Endodermal cell (in vitro differentiated cells): Measurements from ENCODE around the gene TIMM13. TPM values are rescaled to one million over a fixed set of nuclear protein-coding genes. Genes with fewer than 3 reads are reported as not detected.

Source experiments
- DNase-seq: peaks from one replicate; pipeline ENCODE4 v3.0.0-alpha.2; 2017
- H3K27ac ChIP-seq: 2 replicates; pipeline ENCODE4 v1.5.1; 2013; ENCODE audit warnings: mild to moderate bottlenecking, low read depth, low read length, moderate library complexity
- H3K27me3 ChIP-seq: 2 replicates; pipeline ENCODE4 v1.6.1; 2013; ENCODE audit warnings: mild to moderate bottlenecking, low read length, moderate library complexity; ENCODE audit not compliant: insufficient read depth, control insufficient read depth, poor library complexity, severe bottlenecking
- H3K36me3 ChIP-seq: 2 replicates; pipeline ENCODE4 v1.7.0; 2013; ENCODE audit warnings: mild to moderate bottlenecking, low read length, moderate library complexity; ENCODE audit not compliant: control insufficient read depth, insufficient read depth
- H3K4me1 ChIP-seq: one replicate; pipeline ENCODE4 v1.7.0; 2013; ENCODE audit warnings: low read length; ENCODE audit not compliant: control insufficient read depth, insufficient read depth
- H3K4me3 ChIP-seq: 2 replicates; pipeline ENCODE4 v1.5.1; 2013; ENCODE audit warnings: mild to moderate bottlenecking, low read length, moderate library complexity
- H3K9ac ChIP-seq: 2 replicates; pipeline ENCODE4 v1.6.1; 2013; ENCODE audit warnings: mild to moderate bottlenecking, low read length, moderate library complexity; ENCODE audit not compliant: poor library complexity, severe bottlenecking; ENCODE audit errors: extremely low read depth
- H3K9me3 ChIP-seq: 2 replicates; pipeline ENCODE4 v1.6.1; 2013; ENCODE audit warnings: mild to moderate bottlenecking, low read length, moderate library complexity; ENCODE audit not compliant: control insufficient read depth
- H3K27ac Mint-ChIP-seq: 2 replicates; pipeline ENCODE4 v1.8.0; 2020; ENCODE audit warnings: mixed read lengths
- H3K27me3 Mint-ChIP-seq: 2 replicates; pipeline ENCODE4 v1.8.0; 2021; ENCODE audit warnings: mild to moderate bottlenecking, mixed read lengths; ENCODE audit not compliant: insufficient read depth
- H3K36me3 Mint-ChIP-seq: 2 replicates; pipeline ENCODE4 v1.8.0; 2020; ENCODE audit warnings: low read depth, mixed read lengths
- H3K4me1 Mint-ChIP-seq: 2 replicates; pipeline ENCODE4 v1.8.0; 2020; ENCODE audit warnings: mixed read lengths
- H3K4me3 Mint-ChIP-seq: 2 replicates; pipeline ENCODE4 v1.8.0; 2020; ENCODE audit warnings: mild to moderate bottlenecking, moderate library complexity, mixed read lengths
- H3K9me3 Mint-ChIP-seq: 2 replicates; pipeline ENCODE4 v1.8.0; 2020; ENCODE audit warnings: mild to moderate bottlenecking, mixed read lengths
- WGBS, 2 experiments: methylation state at CpG; one replicate each; pipeline versions ENCODE4 v1.1.5 to v1.1.7; 2013; ENCODE audit warnings: missing lambda C conversion rate in 2 of 2, mixed read lengths in 1 of 2; ENCODE audit not compliant: insufficient coverage in 1 of 2, insufficient read length in 1 of 2; 5-methylcytosine and 5-hydroxymethylcytosine counted together
- total RNA-seq, 2 donors: library from RNA; stranded (reverse); fragmentation: NEBNext Ultra II Directional in 1 of 2; extraction: Animal tissue kit (Norgen Biotek cat#: 25700) in 1 of 2; gene quantifications; 2 replicates in 1 of 2; 3 replicates in 1 of 2; pipeline ENCODE4 v1.2.1, GENCODE V29; 2021
- TF ChIP-seq, protein P1 (sequence below): fragments of 200-600 bp; sonication (generic); conservative IDR thresholded peaks from 2 replicates; pipeline ENCODE4 v1.5.0; 2021; ENCODE audit warnings: antibody characterized with exemption, mild to moderate bottlenecking

TIMM13 gene
- total RNA-seq, 2 donors from 2014 or later, result 149 to 175 TPM

DNA sequence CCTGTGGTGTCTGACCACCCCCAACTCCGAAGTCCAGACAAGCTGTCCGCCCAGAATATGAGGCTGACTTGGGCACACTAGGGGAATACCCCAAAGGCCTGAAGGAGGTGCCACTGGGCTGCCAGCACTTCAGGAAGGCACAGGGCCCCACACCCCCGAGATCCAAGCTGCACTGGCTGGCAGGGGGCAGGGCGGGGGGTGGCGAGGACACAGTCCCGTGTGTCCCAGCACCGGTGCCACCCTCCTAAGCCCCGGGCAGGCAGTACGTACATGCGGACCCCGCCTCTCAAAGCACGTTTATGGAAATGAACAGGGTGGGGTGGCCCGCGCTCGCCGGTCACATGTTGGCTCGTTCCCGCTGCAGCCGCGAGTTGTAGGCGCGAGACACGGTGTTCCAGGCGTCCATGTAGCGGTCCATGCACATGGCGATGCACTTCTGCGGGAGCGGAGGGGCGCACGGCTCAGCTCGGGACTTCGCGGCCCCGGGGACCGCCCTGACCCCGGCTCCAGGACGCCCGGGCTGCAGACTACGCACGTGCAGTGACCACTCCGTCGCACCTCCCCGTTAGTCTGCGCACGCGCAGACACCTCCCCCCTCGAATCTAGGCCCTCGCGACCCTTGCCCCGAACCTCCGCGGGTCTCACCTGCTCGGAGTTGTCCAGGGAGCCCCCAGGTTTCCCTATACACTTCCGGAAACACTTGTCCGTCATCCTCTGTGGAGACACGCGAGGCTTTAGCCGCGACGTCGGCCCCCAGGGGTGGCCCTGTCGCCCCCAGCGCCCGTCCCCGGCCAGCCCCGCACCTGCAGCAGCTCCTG is 566 bp downstream of the TIMM13 start:
- no peaks in the 10 kb centered on the region for H3K9me3 Mint-ChIP-seq

DNA sequence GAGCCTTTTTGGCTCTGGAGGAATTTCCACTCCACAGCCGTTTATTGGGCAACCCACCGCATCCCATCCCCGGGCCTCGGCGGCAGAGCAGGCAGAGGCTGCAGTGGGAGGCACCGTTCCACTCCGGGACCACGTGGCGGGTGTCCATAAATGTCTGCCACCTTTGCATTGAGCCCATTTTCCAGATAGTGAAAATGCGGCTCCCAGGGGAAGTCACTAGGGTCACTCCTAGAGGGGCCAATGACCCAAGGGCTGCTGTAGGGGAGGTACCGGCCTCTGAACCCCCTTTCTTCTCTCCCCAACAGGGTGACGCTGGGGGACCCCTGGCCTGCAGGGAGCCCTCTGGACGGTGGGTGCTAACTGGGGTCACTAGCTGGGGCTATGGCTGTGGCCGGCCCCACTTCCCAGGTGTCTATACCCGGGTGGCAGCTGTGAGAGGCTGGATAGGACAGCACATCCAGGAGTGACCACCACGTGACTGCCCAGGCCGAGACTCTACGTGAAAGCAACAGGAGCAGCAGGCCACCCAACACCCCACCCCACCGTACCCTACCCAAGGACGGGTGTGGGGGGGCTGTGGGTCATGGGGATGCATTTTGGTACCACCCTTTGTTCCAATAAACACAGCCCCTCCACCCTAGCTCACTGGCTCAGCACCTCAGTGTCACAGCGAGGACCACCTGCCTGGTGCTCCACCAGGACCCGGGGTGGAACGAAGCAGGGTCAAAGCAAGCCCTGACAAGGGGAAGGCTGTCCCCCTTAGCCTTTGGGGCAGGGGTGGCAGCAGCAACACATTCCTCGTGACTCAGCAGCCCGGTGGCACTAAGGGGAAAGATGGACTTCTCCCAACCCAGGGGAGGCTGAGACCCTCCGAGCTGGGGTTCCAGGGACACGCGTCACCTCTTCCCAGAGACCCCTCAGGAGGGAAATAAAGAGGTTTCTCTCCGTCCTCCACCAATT is 1.5 kb downstream of the TIMM13 start:
- Mint-ChIP-seq H3K27ac (peak overlapping the region; percentile 99), H3K4me1 (peaks cover 11% of the 10 kb centered on the region), H3K27me3 (no peaks in the 10 kb centered on the region), H3K4me3 (peak overlapping the region; percentile 86), H3K9me3 (no peaks in the 10 kb centered on the region), H3K36me3 (peaks cover 11% of the 10 kb centered on the region)
- Histone ChIP-seq H3K36me3 (peaks cover 9% of the 10 kb centered on the region), H3K9me3 (no peaks in the 10 kb centered on the region), H3K27me3 (no peaks in the 10 kb centered on the region), H3K4me1 (no peaks in the 10 kb centered on the region), H3K4me3 (peak overlapping the region; percentile 92), H3K9ac (no peak overlapping the region), H3K27ac (no peak overlapping the region)
- WGBS, 2 experiments, result 75 to 79% methylated on average over 22 to 27 of the region's 29 CpGs
- TF ChIP-seq, protein P1, sequence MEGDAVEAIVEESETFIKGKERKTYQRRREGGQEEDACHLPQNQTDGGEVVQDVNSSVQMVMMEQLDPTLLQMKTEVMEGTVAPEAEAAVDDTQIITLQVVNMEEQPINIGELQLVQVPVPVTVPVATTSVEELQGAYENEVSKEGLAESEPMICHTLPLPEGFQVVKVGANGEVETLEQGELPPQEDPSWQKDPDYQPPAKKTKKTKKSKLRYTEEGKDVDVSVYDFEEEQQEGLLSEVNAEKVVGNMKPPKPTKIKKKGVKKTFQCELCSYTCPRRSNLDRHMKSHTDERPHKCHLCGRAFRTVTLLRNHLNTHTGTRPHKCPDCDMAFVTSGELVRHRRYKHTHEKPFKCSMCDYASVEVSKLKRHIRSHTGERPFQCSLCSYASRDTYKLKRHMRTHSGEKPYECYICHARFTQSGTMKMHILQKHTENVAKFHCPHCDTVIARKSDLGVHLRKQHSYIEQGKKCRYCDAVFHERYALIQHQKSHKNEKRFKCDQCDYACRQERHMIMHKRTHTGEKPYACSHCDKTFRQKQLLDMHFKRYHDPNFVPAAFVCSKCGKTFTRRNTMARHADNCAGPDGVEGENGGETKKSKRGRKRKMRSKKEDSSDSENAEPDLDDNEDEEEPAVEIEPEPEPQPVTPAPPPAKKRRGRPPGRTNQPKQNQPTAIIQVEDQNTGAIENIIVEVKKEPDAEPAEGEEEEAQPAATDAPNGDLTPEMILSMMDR, result no peak
- DNase-seq, result peak; percentile 56

More for the DNA sequence above, 566 bp downstream of the TIMM13 start:
- TF ChIP-seq, protein P1, result peak; percentile 27
- Mint-ChIP-seq H3K36me3 (peaks cover 13% of the 10 kb centered on the region), H3K4me3 (peak overlapping the region; percentile 86), H3K27ac (peak overlapping the region; percentile 99), H3K4me1 (peaks cover 11% of the 10 kb centered on the region), H3K27me3 (no peaks in the 10 kb centered on the region)
- Histone ChIP-seq H3K27me3 (no peaks in the 10 kb centered on the region), H3K4me1 (no peaks in the 10 kb centered on the region), H3K36me3 (peaks cover 17% of the 10 kb centered on the region), H3K4me3 (peak overlapping the region; percentile 92), H3K27ac (peak overlapping the region; percentile 90), H3K9ac (peak overlapping the region; percentile 98), H3K9me3 (no peaks in the 10 kb centered on the region)
- WGBS, 2 experiments, result 5 to 9% methylated on average over 23 to 66 of the region's 66 CpGs
- peak; percentile 85 for DNase-seq
